Left lung (tissue), 10 donors: ENCODE results near the gene GAS6. TPM values are rescaled to one million over a fixed set of nuclear protein-coding genes. Genes with fewer than 3 reads are reported as not detected.

ENCODE experiments used
- ATAC-seq: fragments of 200-7000 bp; cut with Tn5 transposase; one replicate; pipeline ENCODE4 v1.9.1; 2020; ENCODE audit warnings: moderate library complexity
- DNase-seq, 4 donors: peaks; one replicate each; pipeline ENCODE4 v3.0.0-alpha.2; 2013 to 2020
- H3K27ac ChIP-seq, 2 donors: fragments of 200-600 bp; sonication (generic) in 1 of 2; one replicate each; pipeline versions ENCODE4 v1.5.0 to v1.8.0; 2020 to 2021
- H3K27me3 ChIP-seq, 2 donors: fragments of 200-600 bp; sonication (generic) in 1 of 2; one replicate each; pipeline versions ENCODE4 v1.5.0 to v1.8.0; 2020 to 2021
- H3K36me3 ChIP-seq, 2 donors: fragments of 200-600 bp; sonication (generic) in 1 of 2; one replicate each; pipeline versions ENCODE4 v1.5.0 to v1.8.0; 2020 to 2021
- H3K4me1 ChIP-seq, 2 donors: fragments of 200-600 bp; one replicate each; pipeline ENCODE4 v1.8.0; 2021
- H3K4me3 ChIP-seq, 2 donors: fragments of 200-600 bp; sonication (generic) in 1 of 2; one replicate each; pipeline versions ENCODE4 v1.5.0 to v1.8.0; 2020 to 2021; ENCODE audit warnings: mild to moderate bottlenecking in 1 of 2
- H3K9me3 ChIP-seq, 2 donors: fragments of 200-600 bp; sonication (generic) in 1 of 2; one replicate each; pipeline versions ENCODE4 v1.5.0 to v1.8.0; 2020 to 2021
- CTCF ChIP-seq, 2 donors: fragments of 200-600 bp; sonication (generic) in 1 of 2; IDR thresholded peaks; one replicate each; pipeline versions ENCODE4 v1.5.0 to v1.8.0; 2021; ENCODE audit warnings: antibody characterized with exemption in 2 of 2
- intact Hi-C, 2 donors: fragments of 100-400 bp; cut with DNase I; formaldehyde crosslinking; loops; one replicate each; pipeline versions ENCODE4 v1.11.2 to v1.14.2; 2022
- polyA plus RNA-seq, 6 donors: library from polyadenylated mRNA; unstranded; fragments of 120-200 nt; gene quantifications; one replicate each; pipeline ENCODE4 v1.2.1, GENCODE V29; 2013; ENCODE audit not compliant: insufficient read length in 6 of 6
- total RNA-seq, 2 donors: library from RNA; stranded (reverse); fragmentation: NEBNext Ultra II Directional; extraction: Animal tissue kit (Norgen Biotek cat#: 25700); gene quantifications; one replicate each; pipeline ENCODE4 v1.2.1, GENCODE V29; 2021
- donor health status: DM: no; HTN: yes; CAD: no.
- donor health status: DM: no; HTN: no; CAD: no.

Gene GAS6
- total and polyA plus RNA-seq, 8 donors = 24.8 to 169 (median 33.5) TPM

- peak overlapping the region in 1 of 2 donors; percentile 28 for H3K27ac ChIP-seq
- intact Hi-C loops = no loop called here
- peaks cover 0 to 10% of the 10 kb centered on the region in 2 donors for H3K9me3 ChIP-seq
- H3K4me1 ChIP-seq = peaks cover 16 to 52% of the 10 kb centered on the region in 2 donors
- DNase-seq (peak in 1 of 4 donors; percentile 80), ATAC-seq (peak; percentile 62)
- peaks cover 0 to 5% of the 10 kb centered on the region in 2 donors for H3K36me3 ChIP-seq
- no peak for TF ChIP-seq CTCF (IDR thresholded peaks at IDR 0.05)
- no peaks in the 10 kb centered on the region for H3K27me3 ChIP-seq
- H3K4me3 ChIP-seq = no peak overlapping the region
Observed at GRCh38 chr13:113814435-113814821, 49.4 kb downstream of the GAS6 start.

- H3K27me3 ChIP-seq = no peaks in the 10 kb centered on the region
- peaks cover 0 to 3% of the 10 kb centered on the region in 2 donors for H3K36me3 ChIP-seq
- peak overlapping the region; percentile 42 to 49 for H3K27ac ChIP-seq
- peaks cover 15 to 46% of the 10 kb centered on the region in 2 donors for H3K4me1 ChIP-seq
- peak in 2 of 4 donors; percentile 65 to 79 for DNase-seq
- intact Hi-C loops = no loop called here
- no peak for TF ChIP-seq CTCF (IDR thresholded peaks at IDR 0.05)
- peak; percentile 52 for ATAC-seq
- H3K9me3 ChIP-seq = peaks cover 0 to 10% of the 10 kb centered on the region in 2 donors
- H3K4me3 ChIP-seq = no peak overlapping the region
Observed at GRCh38 chr13:113813749-113814434, 50.0 kb downstream of the GAS6 start.

GRCh38 chr13:113813070-113813748 lies 50.7 kb downstream of the GAS6 start:
- Histone ChIP-seq H3K4me3 (no peak overlapping the region), H3K27me3 (no peaks in the 10 kb centered on the region), H3K4me1 (peaks cover 14 to 39% of the 10 kb centered on the region in 2 donors), H3K27ac (peak overlapping the region; percentile 42 to 49), H3K36me3 (no peaks in the 10 kb centered on the region), H3K9me3 (peaks cover 0 to 14% of the 10 kb centered on the region in 2 donors)
- no peak for TF ChIP-seq CTCF (IDR thresholded peaks at IDR 0.05)
- ATAC-seq (no peak), DNase-seq (peak in 1 of 4 donors; percentile 67)
- intact Hi-C loops = no loop called here

- Histone ChIP-seq H3K27me3 (no peaks in the 10 kb centered on the region), H3K4me3 (no peak overlapping the region), H3K27ac (no peak overlapping the region), H3K4me1 (peaks cover 14 to 33% of the 10 kb centered on the region in 2 donors), H3K36me3 (no peaks in the 10 kb centered on the region), H3K9me3 (peaks cover 0 to 19% of the 10 kb centered on the region in 2 donors)
- ATAC-seq (no peak), DNase-seq (peak in 1 of 4 donors; percentile 76)
- intact Hi-C loops = no loop called here
- TF ChIP-seq CTCF (IDR thresholded peaks at IDR 0.05) = no peak
Observed at GRCh38 chr13:113812178-113813040, 51.5 kb downstream of the GAS6 start.
